ENCODE results near the gene PLCB1.

DNA sequence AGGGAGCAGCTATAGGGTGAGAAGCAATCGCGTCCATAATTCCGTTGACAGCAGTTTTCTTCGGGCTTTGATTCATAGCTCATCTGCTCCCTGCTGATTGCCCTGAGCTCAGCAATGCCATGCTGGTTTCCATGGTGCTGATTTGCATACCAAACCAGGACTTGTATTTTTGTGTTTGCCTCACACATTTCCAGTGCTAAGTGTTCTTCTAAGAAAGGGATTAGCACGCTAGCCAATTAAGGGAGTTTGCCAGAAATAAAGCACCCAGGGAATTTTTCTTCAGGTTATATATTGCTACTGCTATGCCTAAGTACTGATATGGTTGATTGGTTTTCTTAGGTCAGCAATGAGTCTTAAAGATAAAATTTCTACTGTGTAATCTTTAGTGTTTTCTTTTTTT, 177.6 kb downstream of the PLCB1 start:
- TF ChIP-seq POLR2A (IDR thresholded peaks at IDR 0.05; ENCODE audit: extremely low read depth, insufficient read length) (no peak), MYC (IDR thresholded peaks at IDR 0.05; ENCODE audit: low read depth, low read length) (no peak)
- TF ChIP-seq, protein P1, sequence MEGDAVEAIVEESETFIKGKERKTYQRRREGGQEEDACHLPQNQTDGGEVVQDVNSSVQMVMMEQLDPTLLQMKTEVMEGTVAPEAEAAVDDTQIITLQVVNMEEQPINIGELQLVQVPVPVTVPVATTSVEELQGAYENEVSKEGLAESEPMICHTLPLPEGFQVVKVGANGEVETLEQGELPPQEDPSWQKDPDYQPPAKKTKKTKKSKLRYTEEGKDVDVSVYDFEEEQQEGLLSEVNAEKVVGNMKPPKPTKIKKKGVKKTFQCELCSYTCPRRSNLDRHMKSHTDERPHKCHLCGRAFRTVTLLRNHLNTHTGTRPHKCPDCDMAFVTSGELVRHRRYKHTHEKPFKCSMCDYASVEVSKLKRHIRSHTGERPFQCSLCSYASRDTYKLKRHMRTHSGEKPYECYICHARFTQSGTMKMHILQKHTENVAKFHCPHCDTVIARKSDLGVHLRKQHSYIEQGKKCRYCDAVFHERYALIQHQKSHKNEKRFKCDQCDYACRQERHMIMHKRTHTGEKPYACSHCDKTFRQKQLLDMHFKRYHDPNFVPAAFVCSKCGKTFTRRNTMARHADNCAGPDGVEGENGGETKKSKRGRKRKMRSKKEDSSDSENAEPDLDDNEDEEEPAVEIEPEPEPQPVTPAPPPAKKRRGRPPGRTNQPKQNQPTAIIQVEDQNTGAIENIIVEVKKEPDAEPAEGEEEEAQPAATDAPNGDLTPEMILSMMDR (IDR thresholded peaks at IDR 0.05; ENCODE audit: low read depth, low read length): no peak
- TF ChIP-seq, protein P2, sequence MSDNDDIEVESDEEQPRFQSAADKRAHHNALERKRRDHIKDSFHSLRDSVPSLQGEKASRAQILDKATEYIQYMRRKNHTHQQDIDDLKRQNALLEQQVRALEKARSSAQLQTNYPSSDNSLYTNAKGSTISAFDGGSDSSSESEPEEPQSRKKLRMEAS (IDR thresholded peaks at IDR 0.05; ENCODE audit: low read depth, low read length): no peak
